ENCODE measurements around the gene NAALADL2. TPM values are rescaled to one million over a fixed set of nuclear protein-coding genes. Genes with fewer than 3 reads are reported as not detected.

The NAALADL2 gene
- total and polyA plus RNA-seq, 2 of the 13 experiments (the other 11 are each of a cell fraction or from before 2014, with no cell fraction given), result 0.08 TPM; not detected in 1

GRCh38 chr3:175161291-175161690 lies 302.2 kb downstream of the NAALADL2 start:
- H4K20me1 ChIP-seq (ENCODE audit: insufficient read depth, low read length), result no peaks in the 10 kb centered on the region; the same call in 1 of the 2 replicates
- no peak overlapping the region for H3K9ac ChIP-seq (ENCODE audit: insufficient read depth, low read depth, low read length)
- no peaks in the 10 kb centered on the region for H3K4me1 ChIP-seq (ENCODE audit: insufficient read depth, low read length)
- no peaks in the 10 kb centered on the region for H3K79me2 ChIP-seq (ENCODE audit: insufficient read depth, low read length)
- FAIRE-seq (no peak), DNase-seq (ENCODE audit: low spot score) (no peak), ATAC-seq (no peak)
- ChIA-PET POLR2A (no interaction called here), CTCF (ENCODE audit: low intra/inter-chr PET ratio, low total read pairs) (no interaction called here)
- BruUV-seq (replicated peaks), result no TSS peak
- intact Hi-C loops (cut with micrococcal nuclease; ENCODE audit: unreplicated experiment) (no loop called here), in situ Hi-C loops (cut with HindIII; ENCODE audit: extremely low pct_ligation_motif_present, low pct_unique_long_range_greater_than_20kb) (no loop called here)
- no peaks in the 10 kb centered on the region; a peak in 1 of 5 replicates for H3K27me3 ChIP-seq (ENCODE audit: control insufficient read depth in 1 of 2, insufficient read depth in 2 of 2, low read length in 2 of 2)
- no peak overlapping the region for H2AFZ ChIP-seq (ENCODE audit: low read length)
- H3K9me3 ChIP-seq (ENCODE audit: low read length), result no peaks in the 10 kb centered on the region
- H3K36me3 ChIP-seq (replicated peaks in 1 of 2; ENCODE audit: control insufficient read depth in 1 of 2, insufficient read depth in 2 of 2, low read length in 2 of 2), result no peaks in the 10 kb centered on the region
- H3K27ac ChIP-seq (ENCODE audit: extremely low read length, insufficient read depth, low read length), result no peak overlapping the region
- no peak overlapping the region for H3K4me3 ChIP-seq (replicated peaks in 1 of 3; ENCODE audit: insufficient read depth in 1 of 3, low read depth in 2 of 3, low read length in 3 of 3)
- TF ChIP-seq ZNF547 (CRISPR knock-in tag; IDR thresholded peaks at IDR 0.05) (no peak), ZNF552 (CRISPR knock-in tag; IDR thresholded peaks at IDR 0.05; ENCODE audit: borderline replicate concordance) (no peak), HDAC6 (IDR thresholded peaks at IDR 0.05; ENCODE audit: low read depth, low read length) (no peak), POGZ (CRISPR knock-in tag; IDR thresholded peaks at IDR 0.05) (no peak), ZNF10 (CRISPR knock-in tag; IDR thresholded peaks at IDR 0.05; ENCODE audit: borderline replicate concordance, low read depth) (no peak), CSRNP2 (CRISPR knock-in tag; conservative IDR thresholded peaks at IDR 0.05; ENCODE audit: low read depth) (no peak), MATR3 (CRISPR knock-in tag; IDR thresholded peaks at IDR 0.05) (no peak), ZNF337 (CRISPR knock-in tag; IDR thresholded peaks at IDR 0.05; ENCODE audit: borderline replicate concordance, low read depth) (no peak)
- TF ChIP-seq, protein P1, sequence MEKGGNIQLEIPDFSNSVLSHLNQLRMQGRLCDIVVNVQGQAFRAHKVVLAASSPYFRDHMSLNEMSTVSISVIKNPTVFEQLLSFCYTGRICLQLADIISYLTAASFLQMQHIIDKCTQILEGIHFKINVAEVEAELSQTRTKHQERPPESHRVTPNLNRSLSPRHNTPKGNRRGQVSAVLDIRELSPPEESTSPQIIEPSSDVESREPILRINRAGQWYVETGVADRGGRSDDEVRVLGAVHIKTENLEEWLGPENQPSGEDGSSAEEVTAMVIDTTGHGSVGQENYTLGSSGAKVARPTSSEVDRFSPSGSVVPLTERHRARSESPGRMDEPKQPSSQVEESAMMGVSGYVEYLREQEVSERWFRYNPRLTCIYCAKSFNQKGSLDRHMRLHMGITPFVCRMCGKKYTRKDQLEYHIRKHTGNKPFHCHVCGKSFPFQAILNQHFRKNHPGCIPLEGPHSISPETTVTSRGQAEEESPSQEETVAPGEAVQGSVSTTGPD (CRISPR knock-in tag; IDR thresholded peaks at IDR 0.05), result no peak
- TF ChIP-seq, protein P2, sequence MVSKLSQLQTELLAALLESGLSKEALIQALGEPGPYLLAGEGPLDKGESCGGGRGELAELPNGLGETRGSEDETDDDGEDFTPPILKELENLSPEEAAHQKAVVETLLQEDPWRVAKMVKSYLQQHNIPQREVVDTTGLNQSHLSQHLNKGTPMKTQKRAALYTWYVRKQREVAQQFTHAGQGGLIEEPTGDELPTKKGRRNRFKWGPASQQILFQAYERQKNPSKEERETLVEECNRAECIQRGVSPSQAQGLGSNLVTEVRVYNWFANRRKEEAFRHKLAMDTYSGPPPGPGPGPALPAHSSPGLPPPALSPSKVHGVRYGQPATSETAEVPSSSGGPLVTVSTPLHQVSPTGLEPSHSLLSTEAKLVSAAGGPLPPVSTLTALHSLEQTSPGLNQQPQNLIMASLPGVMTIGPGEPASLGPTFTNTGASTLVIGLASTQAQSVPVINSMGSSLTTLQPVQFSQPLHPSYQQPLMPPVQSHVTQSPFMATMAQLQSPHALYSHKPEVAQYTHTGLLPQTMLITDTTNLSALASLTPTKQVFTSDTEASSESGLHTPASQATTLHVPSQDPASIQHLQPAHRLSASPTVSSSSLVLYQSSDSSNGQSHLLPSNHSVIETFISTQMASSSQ (IDR thresholded peaks at IDR 0.05; ENCODE audit: low read depth), result no peak
- TF ChIP-seq, protein P2 (CRISPR knock-in tag; IDR thresholded peaks at IDR 0.05; ENCODE audit: borderline replicate concordance), result no peak
- no peak overlapping the region for H3K4me2 ChIP-seq (ENCODE audit: low read depth, low read length)
- 5% methylated on average over 5 of the region's 5 CpGs for WGBS (ENCODE audit: low lambda C conversion rate)
